Stimulated activated CD4-positive, alpha-beta T cell treated with anti-CD3 and anti-CD28 coated beads, Interleukin-2, amount 100 ng/mL, for 48 hours (primary cell): Measurements from ENCODE around the gene CIROP.

Source experiments
- DNase-seq, 2 donors: peaks; one replicate each; pipeline ENCODE4 v3.0.0-alpha.2; 2020

CIROP gene, protein sequence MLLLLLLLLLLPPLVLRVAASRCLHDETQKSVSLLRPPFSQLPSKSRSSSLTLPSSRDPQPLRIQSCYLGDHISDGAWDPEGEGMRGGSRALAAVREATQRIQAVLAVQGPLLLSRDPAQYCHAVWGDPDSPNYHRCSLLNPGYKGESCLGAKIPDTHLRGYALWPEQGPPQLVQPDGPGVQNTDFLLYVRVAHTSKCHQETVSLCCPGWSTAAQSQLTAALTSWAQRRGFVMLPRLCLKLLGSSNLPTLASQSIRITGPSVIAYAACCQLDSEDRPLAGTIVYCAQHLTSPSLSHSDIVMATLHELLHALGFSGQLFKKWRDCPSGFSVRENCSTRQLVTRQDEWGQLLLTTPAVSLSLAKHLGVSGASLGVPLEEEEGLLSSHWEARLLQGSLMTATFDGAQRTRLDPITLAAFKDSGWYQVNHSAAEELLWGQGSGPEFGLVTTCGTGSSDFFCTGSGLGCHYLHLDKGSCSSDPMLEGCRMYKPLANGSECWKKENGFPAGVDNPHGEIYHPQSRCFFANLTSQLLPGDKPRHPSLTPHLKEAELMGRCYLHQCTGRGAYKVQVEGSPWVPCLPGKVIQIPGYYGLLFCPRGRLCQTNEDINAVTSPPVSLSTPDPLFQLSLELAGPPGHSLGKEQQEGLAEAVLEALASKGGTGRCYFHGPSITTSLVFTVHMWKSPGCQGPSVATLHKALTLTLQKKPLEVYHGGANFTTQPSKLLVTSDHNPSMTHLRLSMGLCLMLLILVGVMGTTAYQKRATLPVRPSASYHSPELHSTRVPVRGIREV

DNA sequence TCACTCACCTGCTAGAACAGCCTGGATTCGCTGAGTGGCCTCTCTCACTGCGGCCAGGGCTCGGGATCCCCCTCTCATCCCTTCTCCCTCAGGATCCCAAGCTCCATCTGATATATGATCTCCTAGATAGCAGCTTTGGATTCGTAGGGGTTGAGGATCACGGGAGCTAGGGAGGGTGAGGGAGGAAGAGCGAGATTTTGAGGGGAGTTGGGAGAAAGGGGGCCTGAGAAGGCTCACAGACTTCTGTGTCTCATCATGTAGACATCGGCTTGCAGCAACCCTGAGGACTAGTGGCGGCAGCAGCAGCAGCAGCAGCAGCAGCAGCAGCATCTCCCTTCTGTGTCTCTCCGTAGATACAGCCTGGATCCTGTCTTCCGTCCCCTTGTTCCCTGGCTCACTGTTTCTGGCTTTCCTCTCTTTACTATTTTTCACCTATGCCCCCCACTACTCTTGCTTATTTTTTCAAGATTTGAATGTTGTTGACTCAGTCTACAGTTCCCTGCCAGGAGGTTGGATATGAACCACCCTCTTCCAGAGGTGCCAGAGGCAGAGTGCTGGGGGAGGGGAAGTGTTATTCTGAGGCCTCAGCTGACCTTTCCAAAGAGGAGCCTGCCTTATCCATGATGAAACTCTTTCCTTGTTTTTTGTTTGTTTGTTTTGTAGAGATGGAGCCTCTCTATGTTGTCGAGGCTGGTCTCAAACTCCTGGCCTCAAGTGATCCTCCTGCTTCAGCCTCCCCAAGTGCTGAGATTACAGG lies at the start of gene CIROP:
CIROP (minus strand) TSS at position 399 of the 757 bp plus-strand sequence; CDS start at position 330, 69 bp downstream.
- no peak for DNase-seq

DNA sequence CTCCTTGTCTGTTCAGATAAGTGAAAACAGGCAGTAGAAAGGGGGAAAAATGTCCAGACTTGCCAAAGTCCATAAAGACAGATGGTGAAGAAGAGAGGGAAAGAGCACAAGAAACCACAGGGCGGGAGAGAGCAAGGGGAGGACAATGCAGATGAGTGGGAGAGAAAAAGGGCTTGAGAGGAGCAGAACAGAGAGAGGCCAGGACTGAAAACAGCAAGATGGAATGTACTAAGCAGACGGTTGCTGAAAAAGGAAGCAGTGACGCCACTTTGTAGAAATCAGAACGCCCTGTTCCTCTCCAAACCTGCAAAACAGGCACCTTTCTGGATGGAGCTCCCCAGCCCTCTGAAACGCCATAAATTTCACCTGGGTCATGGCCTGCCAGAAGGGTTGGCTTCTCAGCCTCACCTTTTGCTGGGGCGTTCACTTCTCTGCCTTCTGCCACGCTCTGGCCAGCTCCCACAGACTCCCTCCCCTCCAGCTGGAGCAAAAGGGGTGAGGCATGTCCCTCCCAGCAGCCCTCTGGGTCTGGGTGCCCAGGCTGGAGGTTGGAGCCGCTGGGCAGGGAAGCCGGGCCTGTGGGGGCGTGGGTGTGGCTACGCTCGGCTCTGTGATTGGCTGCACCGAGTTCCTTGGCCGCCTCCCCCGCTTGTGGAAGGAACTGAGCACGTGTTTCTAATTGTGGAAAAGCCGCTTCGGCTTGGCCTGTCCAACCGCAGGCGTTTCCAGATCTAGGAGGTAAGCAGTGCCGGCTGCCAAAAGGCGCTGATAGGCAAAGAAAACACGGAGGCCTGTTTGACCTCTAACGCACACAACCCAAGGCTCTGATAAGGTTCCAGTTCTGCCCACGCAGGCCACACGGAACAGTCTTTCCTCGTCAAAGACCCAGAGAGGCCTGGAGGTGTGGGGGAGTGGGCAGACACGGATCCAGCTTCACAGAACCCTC lies 49.3 kb upstream of the CIROP start:
- DNase-seq: peak in 1 of 2 donors; percentile 9

DNA sequence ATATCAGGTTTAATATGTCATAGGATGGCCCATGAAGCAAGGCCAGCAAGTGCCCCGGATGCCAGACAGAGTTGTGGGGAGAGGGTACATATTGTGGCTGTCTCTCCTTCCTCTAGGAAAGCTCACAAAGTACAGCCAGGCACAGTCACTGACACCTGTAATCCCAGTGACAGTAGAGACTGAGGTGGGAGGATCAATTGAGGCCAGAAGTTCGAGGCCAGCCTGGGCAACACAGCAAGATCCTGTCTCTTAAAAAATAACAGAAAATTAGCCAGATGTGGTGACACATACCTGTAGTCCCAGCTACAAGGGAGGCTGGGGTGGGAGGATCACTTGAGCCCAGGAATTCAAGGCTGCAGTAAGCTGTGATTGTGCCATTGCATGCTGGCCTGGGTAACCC lies 46.6 kb upstream of the CIROP start:
- DNase-seq: no peak

DNA sequence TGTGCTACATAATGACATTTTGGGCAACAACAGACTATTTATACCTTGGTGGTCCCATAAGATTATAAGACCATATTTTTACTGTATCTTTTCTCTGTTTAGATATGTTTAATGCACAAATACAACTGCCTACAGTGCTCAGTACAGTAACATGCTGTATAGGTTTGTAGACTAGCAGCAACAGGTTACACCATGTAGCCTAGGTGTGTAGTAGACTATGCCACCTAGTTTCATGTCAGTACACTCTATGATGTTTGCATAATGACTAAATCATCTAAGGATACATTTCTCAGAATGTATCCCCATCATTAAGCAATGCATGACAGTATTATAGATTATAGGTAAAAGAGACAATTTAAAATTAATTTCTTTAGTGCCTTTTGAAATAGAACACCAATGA lies 45.0 kb upstream of the CIROP start:
- DNase-seq: no peak

DNA sequence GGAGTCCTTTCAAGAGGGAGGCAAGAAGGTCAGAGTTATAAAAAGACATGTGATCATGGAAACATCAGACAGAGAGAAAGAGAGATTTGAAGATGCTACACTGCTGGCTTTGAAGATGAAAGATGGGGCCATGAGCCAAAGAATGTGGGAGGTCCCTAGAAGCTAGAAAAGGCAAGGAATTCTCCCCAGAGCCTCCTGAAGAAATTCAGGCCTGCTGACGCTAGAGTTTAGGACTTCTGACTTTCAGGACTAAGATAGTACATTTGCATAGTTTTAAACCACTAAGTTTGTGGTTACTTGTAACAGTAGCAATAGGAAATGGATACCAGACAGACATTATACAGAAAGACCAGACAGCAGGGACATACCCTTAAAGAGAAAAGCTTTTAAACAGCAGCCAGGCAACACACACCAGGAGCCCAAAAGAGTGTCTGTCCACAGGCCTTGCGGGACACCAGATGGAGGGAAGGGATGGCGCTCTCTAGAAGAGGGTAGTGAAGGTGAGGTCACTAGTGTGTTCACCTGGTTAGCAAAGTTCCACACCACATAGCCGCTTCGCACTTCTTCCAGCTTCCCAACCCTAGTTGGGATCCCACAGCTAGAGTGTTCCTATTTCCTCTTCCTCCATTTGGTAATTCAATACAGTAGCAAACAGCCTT lies 43.9 kb upstream of the CIROP start:
- no peak for DNase-seq

DNA sequence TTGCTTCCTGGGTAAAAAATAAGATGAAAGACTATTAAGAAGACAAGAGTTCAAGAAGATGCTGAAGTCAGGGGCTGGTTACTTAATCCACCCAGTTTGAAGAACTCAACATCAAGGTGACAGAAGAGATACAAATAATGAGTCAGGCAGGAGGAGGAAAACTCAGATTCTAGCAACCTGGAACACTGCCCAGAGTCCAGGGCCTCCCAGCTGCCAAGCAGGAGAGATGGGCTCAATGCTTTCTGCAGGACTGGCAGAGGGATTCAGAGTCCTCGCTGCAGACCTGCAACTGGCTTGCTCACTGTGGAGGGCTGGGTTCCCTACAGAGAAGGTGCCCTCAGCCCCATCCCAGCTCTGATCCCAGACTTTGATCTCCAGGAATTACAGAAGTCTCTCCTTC lies 42.9 kb upstream of the CIROP start:
- DNase-seq: no peak

DNA sequence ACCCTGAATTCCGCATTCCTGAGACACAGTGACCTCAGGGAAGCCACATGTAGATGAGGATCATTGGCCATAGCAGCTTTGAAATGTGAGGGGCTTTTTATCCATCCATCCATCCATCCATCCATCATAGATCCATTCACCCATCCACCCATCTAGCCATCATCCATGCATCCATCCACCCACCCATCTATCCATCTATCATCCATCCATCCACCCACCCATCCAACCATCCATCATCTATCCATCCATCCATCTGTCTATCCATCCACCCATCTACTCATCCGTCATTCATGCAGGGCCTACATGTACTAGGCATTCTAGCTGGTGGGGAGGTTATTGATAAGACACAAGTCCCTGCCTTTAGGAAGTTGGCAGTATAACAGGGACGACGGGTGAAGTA lies 42.2 kb upstream of the CIROP start:
- no peak for DNase-seq

DNA sequence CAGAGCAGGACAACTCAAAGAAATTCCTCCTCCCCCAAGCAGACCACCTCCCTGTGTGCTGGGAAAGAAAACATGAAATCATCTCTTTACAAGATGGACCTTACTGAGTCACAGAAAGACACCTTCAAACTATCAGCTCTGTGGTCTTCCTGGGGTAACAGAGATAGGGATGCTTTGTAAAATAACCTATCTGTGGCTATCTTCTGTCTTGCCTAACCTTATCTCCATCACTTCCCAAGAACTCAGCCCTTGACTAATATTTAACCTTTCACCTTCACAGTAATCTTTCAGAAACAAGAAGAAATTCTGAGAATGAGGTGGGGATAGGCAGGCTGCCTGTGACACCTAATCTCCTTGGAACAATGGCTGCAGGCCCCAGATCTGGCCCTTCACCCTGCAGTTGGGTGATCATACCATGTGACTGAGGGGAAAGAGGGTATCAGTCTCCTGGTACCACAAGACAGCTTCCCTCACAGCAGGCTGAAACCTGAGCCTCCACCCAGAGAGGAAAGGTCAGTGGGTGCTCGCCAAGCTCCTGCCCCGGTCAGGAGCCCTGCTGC lies 41.6 kb upstream of the CIROP start:
- no peak for DNase-seq

DNA sequence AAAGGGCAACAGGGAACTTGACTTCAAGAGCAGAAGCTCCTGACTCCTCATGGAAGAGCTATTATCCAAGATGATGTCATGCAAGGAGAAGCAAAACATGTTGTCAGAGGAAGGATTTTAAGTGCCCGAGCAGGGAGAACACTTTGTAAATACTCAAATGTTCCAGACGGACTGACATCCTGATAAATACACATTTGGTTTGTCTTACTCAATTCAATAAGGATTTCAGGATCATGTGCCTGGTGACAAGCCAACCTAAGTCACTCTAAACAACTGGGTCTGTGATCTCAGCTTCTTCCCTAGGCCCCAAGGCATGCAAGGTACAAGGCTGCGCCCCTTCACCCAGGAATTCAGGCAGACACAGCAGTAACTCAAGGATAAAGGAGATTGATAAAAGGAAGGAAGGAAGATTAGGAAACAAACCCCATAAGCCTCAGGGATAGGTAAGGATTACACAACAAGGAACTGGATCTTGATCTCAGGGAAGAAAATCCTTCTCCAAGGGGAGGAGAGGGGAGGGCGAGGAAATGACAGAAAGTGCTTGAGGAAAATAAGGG lies 41.1 kb upstream of the CIROP start:
- no peak for DNase-seq

DNA sequence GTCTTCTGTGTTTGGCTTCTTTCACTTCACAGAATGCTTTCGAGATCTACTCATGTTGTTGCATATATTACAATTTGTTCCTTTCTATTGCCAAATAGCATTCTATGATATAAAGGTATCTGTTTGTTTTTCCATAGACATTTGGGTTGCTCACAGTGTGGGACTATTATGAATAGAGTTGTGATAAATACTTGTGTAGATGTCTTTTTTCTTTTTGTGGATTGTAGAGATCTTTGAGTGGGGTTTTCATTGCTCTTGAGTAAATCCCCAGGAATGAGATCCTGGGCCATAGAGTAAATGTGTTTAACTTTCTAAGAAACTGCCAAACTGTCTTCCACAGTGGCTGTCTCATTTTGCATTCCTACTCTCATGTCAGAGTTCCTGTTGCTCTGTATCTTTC lies 39.1 kb upstream of the CIROP start:
- DNase-seq: no peak

DNA sequence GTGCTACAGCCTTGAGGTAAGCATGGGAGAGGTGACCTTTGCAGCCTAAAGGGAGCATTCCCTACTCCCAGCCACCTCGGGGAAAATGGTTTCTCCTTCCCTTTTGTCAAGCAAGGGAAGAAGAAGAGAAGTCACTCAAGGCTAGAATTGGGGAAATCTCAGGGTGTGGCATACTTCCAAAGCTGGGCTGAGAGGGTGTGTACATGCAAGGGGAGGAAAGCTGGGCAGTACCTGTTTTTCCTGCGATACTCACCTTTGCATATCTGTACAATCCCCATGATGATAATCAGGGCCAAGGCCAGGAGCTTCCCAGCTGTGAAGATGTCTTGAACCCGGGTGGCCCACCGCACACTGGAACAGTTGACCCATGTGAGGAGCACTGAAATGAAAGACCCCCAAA lies 38.0 kb upstream of the CIROP start:
- no peak for DNase-seq

DNA sequence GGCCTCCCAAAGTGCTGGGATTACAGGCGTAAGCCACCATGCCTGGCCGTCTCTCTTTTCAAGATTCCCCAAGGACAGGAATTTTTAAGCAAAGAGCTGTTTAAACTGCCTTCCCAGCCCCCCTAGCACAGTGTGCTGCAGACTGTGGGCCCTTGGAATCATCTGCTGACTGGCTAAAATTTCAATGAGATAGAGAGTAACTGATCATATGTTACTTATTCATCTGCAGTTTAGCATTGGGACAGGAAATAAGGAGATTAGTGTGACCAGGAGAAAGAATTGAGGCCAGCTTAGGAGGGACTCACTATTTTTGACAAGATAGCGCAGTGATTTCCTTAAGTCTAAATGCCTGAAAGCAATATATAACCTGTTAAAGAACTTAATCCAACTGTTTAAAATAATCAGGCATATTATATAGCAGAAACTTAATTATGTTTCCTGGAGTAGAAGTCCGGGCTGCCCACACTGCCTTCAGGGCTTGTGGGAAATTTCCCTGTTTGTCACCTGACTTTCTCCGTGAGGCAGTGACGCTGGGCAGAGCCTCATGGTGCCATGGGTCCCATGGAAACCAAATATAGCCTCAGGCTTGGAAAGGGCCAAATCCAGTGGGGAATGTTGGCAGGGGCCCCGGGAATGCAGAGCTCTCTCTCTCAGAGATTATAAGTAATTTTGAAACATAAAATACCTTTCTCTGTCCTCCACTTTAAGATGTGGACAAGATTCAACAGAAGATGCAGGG lies 37.1 kb upstream of the CIROP start:
- no peak for DNase-seq

DNA sequence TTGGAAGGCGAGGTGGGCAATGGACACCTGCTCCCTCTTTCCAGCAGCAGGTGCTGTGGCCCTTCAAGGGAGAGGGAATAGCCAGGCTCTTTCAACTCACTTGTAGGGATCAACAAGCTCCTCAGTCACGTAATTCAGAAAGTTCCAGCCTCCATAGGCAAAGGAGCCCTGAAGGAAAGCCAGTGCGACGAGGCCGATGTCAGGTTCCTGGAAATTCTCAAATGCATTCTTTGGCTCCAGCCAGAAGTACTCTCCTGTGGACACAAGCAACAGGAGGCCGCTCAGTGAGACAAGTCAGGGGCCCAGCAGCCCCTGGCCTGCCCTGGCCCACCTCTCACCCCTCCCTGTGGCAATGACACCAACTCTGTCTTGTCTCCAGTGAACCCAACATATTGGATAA lies 35.6 kb upstream of the CIROP start:
- no peak for DNase-seq

DNA sequence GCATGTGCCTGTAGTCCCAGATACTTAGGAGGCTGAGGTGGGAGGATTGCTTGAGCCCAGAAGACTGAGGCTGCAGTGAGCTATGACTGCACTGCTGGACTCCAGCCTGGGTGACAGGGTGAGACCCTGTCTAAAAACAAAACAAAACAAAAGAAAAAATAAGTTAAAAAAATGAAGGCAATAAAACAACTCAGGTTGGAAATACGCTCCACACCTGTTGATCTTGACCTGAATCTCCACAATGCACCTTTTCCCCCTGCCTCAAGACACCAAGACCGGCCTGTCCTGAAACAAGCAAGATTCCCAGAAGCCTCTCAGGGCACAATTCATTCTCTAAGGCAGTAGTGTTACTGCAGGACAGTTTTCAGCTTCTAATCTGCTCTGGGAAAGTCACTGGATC lies 35.1 kb upstream of the CIROP start:
- DNase-seq: no peak

DNA sequence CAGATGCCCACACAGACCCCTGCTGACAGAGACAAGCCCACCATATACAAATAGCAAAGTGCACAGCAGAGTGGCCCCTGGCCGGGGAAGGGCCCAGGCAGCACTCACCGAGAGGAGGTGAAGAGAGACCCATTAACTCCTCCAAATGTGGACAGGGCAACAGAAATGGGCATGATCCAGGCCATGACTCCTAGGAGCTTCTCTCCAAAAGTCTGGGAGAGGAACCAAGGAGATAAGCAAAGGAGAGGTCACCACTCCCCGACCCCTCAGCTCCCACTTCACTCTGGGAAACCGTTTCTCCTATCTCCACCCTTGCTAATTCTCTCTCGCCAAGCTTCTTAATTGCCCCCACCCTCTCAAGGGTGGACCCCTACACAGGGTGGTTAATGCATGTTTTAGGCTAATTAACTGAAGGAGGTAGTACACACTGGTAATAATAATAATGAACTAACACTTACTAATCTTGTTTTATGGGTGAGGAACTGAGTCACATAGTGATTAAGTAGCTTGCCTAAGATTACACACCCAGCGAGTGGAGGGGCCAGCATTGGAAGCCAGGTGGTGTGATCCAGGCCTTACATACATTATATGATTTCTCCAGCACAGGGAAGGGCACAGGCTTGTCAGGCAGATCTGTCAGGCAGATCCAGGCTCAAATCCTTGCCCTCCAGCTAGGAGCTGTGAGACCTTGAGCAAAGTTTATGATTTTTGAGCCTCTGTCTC lies 33.2 kb upstream of the CIROP start:
- no peak for DNase-seq

DNA sequence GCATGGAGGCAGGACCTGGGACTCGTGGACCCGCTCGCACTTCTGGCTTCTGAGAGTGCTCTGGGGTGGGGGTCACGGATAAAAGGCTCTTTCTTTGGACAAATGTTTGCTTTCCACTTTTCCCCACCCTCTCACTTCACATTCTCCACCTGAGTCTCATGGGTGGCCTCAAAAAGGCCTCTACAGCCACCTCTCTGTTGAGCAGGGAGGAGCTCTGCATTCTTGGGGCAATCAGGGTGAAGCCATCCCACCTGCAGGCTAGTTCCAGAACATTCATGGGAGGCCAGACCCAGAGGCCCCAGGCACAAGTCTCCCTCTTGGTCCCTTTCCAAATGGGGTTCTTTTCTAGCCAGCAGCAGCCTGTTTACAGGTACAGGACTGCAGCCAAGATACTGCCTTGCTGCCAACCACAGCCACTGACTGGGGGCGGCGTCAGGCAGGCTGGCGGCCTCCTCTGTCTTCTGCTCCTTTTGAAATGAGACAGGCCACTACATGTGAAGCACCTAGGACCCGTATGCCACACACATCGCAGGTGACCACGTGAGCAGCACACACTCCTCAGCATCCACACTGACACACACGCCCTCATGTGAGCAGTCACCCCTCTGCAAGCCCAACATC lies 32.5 kb upstream of the CIROP start:
- DNase-seq: no peak

DNA sequence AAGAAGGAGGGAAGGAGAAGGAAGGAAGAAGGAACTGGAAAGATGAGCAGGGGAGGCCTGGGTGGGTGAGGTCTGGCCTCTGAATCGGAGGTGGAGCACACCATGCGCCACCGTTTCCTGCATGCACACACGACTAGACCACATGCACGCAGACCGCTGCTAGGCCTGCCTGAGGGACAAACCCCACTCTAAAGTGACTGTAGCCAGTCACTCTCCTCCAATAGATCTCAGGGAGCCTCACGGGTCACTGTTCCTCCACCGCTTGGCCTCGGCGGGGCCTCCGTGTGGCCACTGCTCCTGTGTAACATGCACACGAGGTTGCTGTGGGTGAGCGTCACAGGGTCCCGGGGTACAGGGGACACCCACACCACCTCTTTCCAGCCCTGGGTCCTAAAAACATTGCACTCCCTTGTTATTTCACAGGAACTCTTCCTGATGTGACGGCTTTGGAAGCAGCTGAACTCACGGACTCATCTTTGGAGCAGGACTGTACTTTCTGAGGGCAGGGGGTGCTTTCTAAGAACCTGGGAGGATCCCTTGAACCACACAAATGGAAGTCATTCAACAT lies 31.9 kb upstream of the CIROP start:
- DNase-seq: no peak

DNA sequence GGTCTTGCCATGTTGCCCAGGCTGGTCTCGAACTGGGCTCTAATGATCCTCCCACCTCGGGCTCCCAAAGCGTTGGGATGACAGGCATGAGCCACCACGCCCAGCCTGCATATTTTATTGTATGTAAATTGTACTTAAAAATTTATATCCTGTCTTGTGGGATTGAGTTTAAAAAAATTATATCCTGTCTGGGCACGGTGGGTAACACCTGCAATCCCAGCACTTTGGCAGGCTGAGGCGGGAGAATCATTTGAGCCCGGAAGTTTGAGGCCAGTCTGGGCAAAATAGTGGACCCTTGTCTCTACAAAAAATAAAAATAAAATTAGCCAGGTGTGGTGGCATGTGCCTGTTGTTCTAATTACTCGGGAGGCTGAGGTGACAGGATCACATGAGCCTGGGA lies 28.2 kb upstream of the CIROP start:
- DNase-seq: no peak

DNA sequence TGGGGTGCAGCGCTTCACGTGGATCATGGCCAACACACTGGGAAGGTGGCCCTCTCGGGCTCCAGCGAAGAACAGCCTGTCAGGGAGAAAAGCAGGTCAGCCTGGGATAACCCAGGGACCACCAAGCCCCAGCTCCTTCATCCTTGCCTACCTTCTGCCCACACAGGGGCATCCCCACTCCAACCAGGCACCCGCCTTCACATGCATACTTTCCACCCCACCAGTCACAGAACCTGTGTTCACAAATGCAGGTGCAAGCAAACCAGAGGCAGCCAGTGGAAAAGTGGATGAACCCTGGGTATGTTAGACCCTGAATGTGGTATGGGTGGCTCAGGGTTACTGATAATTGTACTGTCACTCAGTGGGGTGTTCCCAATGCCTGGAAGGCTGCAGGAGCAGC lies 26.7 kb upstream of the CIROP start:
- no peak for DNase-seq
